ENCODE data around the gene SLC16A10. TPM values are rescaled to one million over a fixed set of nuclear protein-coding genes. Genes with fewer than 3 reads are reported as not detected.
"Not testable (repeated sequence)": the region's sequence is repeated elsewhere in the genome, so short reads cannot be mapped to it uniquely, and the experiment has no call there.

The SLC16A10 gene
- total RNA-seq, 2 donors from 2014 or later: 6.0 to 7.3 TPM

- TF ChIP-seq CTCF (IDR thresholded peaks at IDR 0.05): no peak
- intact Hi-C loops (cut with DNase I): loop anchor here (10.0 kb wide), 1 partner anchor 222 kb away; no protein-coding TSS in a partner anchor
- no peaks in the 10 kb centered on the region for H3K4me1 ChIP-seq
These were observed 165.4 kb downstream of the SLC16A10 start for GRCh38 chr6:111252726-111253125.

GRCh38 chr6:111254004-111254778 is 166.9 kb downstream of the SLC16A10 start:
- H3K9ac ChIP-seq (ENCODE audit: low read depth in 2 of 2, low read length in 2 of 2): no peak overlapping the region
- H3K36me3 ChIP-seq: no peaks in the 10 kb centered on the region
- DNase-seq: no peak
- H3K4me1 ChIP-seq: no peaks in the 10 kb centered on the region
- H3K9me3 ChIP-seq: no peaks in the 10 kb centered on the region
- no peaks in the 10 kb centered on the region for H3K27me3 ChIP-seq
- no peak for TF ChIP-seq CTCF (IDR thresholded peaks at IDR 0.05)
- intact Hi-C loops (cut with DNase I): loop anchor here (10.0 kb wide), 1 partner anchor 221 kb away; no protein-coding TSS in a partner anchor
- H3K27ac ChIP-seq: no peak overlapping the region
- H3K4me3 ChIP-seq: no peak overlapping the region

More at GRCh38 chr6:111252726-111253125, 165.4 kb downstream of the SLC16A10 start:
- no peak overlapping the region for H3K9ac ChIP-seq (ENCODE audit: low read depth in 2 of 2, low read length in 2 of 2)
- H3K27ac ChIP-seq: no peak overlapping the region
- no peaks in the 10 kb centered on the region for H3K27me3 ChIP-seq
- H3K4me3 ChIP-seq: no peak overlapping the region
- H3K9me3 ChIP-seq: no peaks in the 10 kb centered on the region
- H3K36me3 ChIP-seq: no peaks in the 10 kb centered on the region
- DNase-seq: no peak

- H3K9ac ChIP-seq (ENCODE audit: low read depth in 2 of 2, low read length in 2 of 2): no peak overlapping the region
- H3K9me3 ChIP-seq: no peaks in the 10 kb centered on the region
- H3K4me1 ChIP-seq: no peaks in the 10 kb centered on the region
- intact Hi-C loops (cut with DNase I): loop anchor here (5.0 to 10.0 kb wide), 2 partner anchors 220 to 788 kb away; no protein-coding TSS in a partner anchor
- H3K36me3 ChIP-seq: no peaks in the 10 kb centered on the region
- DNase-seq: no peak
- TF ChIP-seq CTCF (IDR thresholded peaks at IDR 0.05): no peak
- H3K27ac ChIP-seq: no peak overlapping the region
- H3K27me3 ChIP-seq: no peaks in the 10 kb centered on the region
- no peak overlapping the region for H3K4me3 ChIP-seq
These were observed 167.5 kb downstream of the SLC16A10 start for GRCh38 chr6:111254779-111255166.

GRCh38 chr6:111255838-111256237 is 168.5 kb downstream of the SLC16A10 start:
- H3K4me1 ChIP-seq; H3K9me3 ChIP-seq; H3K27ac ChIP-seq; H3K4me3 ChIP-seq; H3K36me3 ChIP-seq; DNase-seq; H3K27me3 ChIP-seq; H3K9ac ChIP-seq (ENCODE audit: low read depth in 2 of 2, low read length in 2 of 2): not testable (repeated sequence)
- intact Hi-C loops (cut with DNase I): loop anchor here (5.0 to 10.0 kb wide), 2 partner anchors 219 to 786 kb away; no protein-coding TSS in a partner anchor

GRCh38 chr6:111256646-111257045 is 169.3 kb downstream of the SLC16A10 start:
- no peak overlapping the region for H3K9ac ChIP-seq (ENCODE audit: low read depth in 2 of 2, low read length in 2 of 2)
- H3K27me3 ChIP-seq: no peaks in the 10 kb centered on the region
- no peaks in the 10 kb centered on the region for H3K9me3 ChIP-seq
- no peak overlapping the region for H3K27ac ChIP-seq
- H3K4me3 ChIP-seq: no peak overlapping the region
- DNase-seq: no peak
- TF ChIP-seq CTCF (IDR thresholded peaks at IDR 0.05): no peak
- intact Hi-C loops (cut with DNase I): loop anchor here (5.0 to 10.0 kb wide), 2 partner anchors 218 to 786 kb away; no protein-coding TSS in a partner anchor
- H3K4me1 ChIP-seq: peaks cover 8% of the 10 kb centered on the region
- H3K36me3 ChIP-seq: no peaks in the 10 kb centered on the region

GRCh38 chr6:111258010-111258409 is 170.7 kb downstream of the SLC16A10 start:
- H3K36me3 ChIP-seq: no peaks in the 10 kb centered on the region
- TF ChIP-seq CTCF (IDR thresholded peaks at IDR 0.05): no peak
- no peaks in the 10 kb centered on the region for H3K9me3 ChIP-seq
- no peak overlapping the region for H3K27ac ChIP-seq
- intact Hi-C loops (cut with DNase I): loop anchor here (5.0 to 10.0 kb wide), 2 partner anchors 217 to 784 kb away; no protein-coding TSS in a partner anchor
- H3K27me3 ChIP-seq: no peaks in the 10 kb centered on the region
- H3K4me1 ChIP-seq: peaks cover 8% of the 10 kb centered on the region
- H3K4me3 ChIP-seq: no peak overlapping the region
- DNase-seq: no peak
- no peak overlapping the region for H3K9ac ChIP-seq (ENCODE audit: low read depth in 2 of 2, low read length in 2 of 2)

Measured in colonic mucosa (tissue), 4 donors.